SJCRH30 (cell line): ENCODE data around the gene SLC16A1. TPM values are rescaled to one million over a fixed set of nuclear protein-coding genes. Genes with fewer than 3 reads are reported as not detected.

Experiments
- DNase-seq, 2 experiments: peaks; one replicate each; pipeline ENCODE4 v3.0.0-alpha.2; 2015 to 2020
- H3K27ac ChIP-seq: fragments of 250-450 bp; sonication (Bioruptor Pico); 2 replicates; pipeline ENCODE4 v1.5.1; 2020; ENCODE audit warnings: mild to moderate bottlenecking, moderate library complexity
- H3K27me3 ChIP-seq: fragments of 250-450 bp; sonication (Bioruptor Pico); 2 replicates; pipeline ENCODE4 v1.5.1; 2020; ENCODE audit warnings: mild to moderate bottlenecking, moderate library complexity
- H3K36me3 ChIP-seq: fragments of 250-450 bp; sonication (Bioruptor Pico); 2 replicates; pipeline ENCODE4 v1.5.1; 2020; ENCODE audit warnings: mild to moderate bottlenecking, moderate library complexity
- H3K4me1 ChIP-seq: fragments of 250-450 bp; sonication (Bioruptor Pico); 2 replicates; pipeline ENCODE4 v1.5.1; 2020; ENCODE audit warnings: mild to moderate bottlenecking, moderate library complexity
- H3K4me3 ChIP-seq: fragments of 250-450 bp; sonication (Bioruptor Pico); 2 replicates; pipeline ENCODE4 v1.5.1; 2020; ENCODE audit warnings: mild to moderate bottlenecking, moderate library complexity
- H3K9me3 ChIP-seq: fragments of 250-450 bp; sonication (Bioruptor Pico); replicated peaks from 2 replicates; pipeline ENCODE4 v1.5.1; 2020; ENCODE audit warnings: mild to moderate bottlenecking, moderate library complexity
- total RNA-seq: library from RNA; depleted of rRNA; stranded (reverse); fragments of >200 nt; shearing (Covaris generic); gene quantifications from 2 replicates; pipeline ENCODE4 v1.2.3, GENCODE V29; 2014

The SLC16A1 gene
- total RNA-seq, 1 experiment from 2014 or later = 153 TPM

GRCh38 chr1:112954017-112954650 is 1.9 kb downstream of the SLC16A1 start:
- Histone ChIP-seq H3K27me3 (no peaks in the 10 kb centered on the region), H3K4me3 (peak overlapping the region; percentile 87), H3K4me1 (no peaks in the 10 kb centered on the region), H3K9me3 (no peaks in the 10 kb centered on the region), H3K27ac (no peak overlapping the region), H3K36me3 (peaks cover 6% of the 10 kb centered on the region)
- DNase-seq = no peak

- Histone ChIP-seq H3K9me3 (no peaks in the 10 kb centered on the region), H3K27ac (no peak overlapping the region), H3K4me1 (no peaks in the 10 kb centered on the region), H3K4me3 (no peak overlapping the region), H3K27me3 (no peaks in the 10 kb centered on the region), H3K36me3 (peaks cover 10% of the 10 kb centered on the region)
- no peak for DNase-seq
Observed at GRCh38 chr1:112950426-112950825, 5.6 kb downstream of the SLC16A1 start.

GRCh38 chr1:112946683-112947082 is 9.3 kb downstream of the SLC16A1 start:
- DNase-seq = no peak
- Histone ChIP-seq H3K4me3 (no peak overlapping the region), H3K36me3 (peaks cover 17% of the 10 kb centered on the region), H3K27ac (no peak overlapping the region), H3K4me1 (no peaks in the 10 kb centered on the region), H3K9me3 (no peaks in the 10 kb centered on the region), H3K27me3 (no peaks in the 10 kb centered on the region)

GRCh38 chr1:112939810-112940209 is 16.2 kb downstream of the SLC16A1 start:
- Histone ChIP-seq H3K4me1 (peaks cover 15% of the 10 kb centered on the region), H3K27me3 (no peaks in the 10 kb centered on the region), H3K36me3 (peaks cover 4% of the 10 kb centered on the region), H3K4me3 (no peak overlapping the region), H3K9me3 (no peaks in the 10 kb centered on the region), H3K27ac (no peak overlapping the region)
- no peak for DNase-seq

DNA sequence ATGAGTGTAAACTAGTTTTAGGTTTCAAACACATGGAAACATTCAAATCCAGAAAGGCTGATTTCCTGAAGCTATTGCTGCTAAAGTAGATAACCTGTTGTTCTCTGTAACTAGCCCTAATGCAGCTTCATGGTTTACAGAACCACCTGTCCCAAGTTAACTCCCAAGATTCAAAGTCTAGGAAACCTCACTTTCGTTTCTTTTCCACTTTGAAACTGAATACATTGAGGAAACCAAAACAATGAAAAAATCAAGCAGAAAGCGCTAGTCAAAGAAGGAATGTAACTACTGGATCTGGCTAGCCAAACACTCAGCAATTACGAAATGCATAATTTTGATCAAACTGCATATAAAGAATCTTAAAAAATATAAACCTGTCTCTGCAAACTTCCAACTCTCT is 17.8 kb downstream of the SLC16A1 start:
- peak in 1 of 2 experiments; percentile 44 for DNase-seq
- no peaks in the 10 kb centered on the region for H3K27me3 ChIP-seq
- no peak overlapping the region for H3K27ac ChIP-seq
- no peaks in the 10 kb centered on the region for H3K9me3 ChIP-seq
- H3K4me3 ChIP-seq = no peak overlapping the region
- peaks cover 15% of the 10 kb centered on the region for H3K4me1 ChIP-seq
- H3K36me3 ChIP-seq = peaks cover under 1% of the 10 kb centered on the region; the same call in 1 of the 2 replicates

- peak in 1 of 2 experiments; percentile 48 for DNase-seq
- H3K4me1 ChIP-seq = peaks cover 15% of the 10 kb centered on the region
- H3K4me3 ChIP-seq = no peak overlapping the region
Observed at GRCh38 chr1:112937495-112937894, 18.5 kb downstream of the SLC16A1 start.

DNA sequence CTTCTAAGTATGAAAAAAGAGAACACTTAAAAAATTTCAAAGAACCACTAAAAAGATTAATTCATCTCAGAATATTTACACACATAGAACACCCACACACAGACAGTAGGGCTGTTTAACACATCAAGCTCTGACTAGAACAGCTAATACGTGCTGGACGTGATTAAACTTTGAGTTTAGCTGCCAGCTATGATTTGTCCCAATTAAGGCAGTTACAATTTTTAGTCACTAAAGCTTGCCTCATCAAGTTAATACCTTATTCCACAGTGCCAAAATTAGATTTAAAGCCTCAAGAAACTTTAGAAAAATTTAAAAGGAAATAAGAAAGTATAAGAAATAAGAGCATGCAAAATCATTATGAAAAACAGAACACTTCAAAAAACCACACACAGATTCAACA is 18.9 kb downstream of the SLC16A1 start:
- no peaks in the 10 kb centered on the region for H3K27me3 ChIP-seq
- no peaks in the 10 kb centered on the region for H3K9me3 ChIP-seq
- peaks cover 15% of the 10 kb centered on the region for H3K4me1 ChIP-seq
- H3K4me3 ChIP-seq = no peak overlapping the region
- no peak for DNase-seq
- H3K27ac ChIP-seq = no peak overlapping the region
- no peaks in the 10 kb centered on the region for H3K36me3 ChIP-seq

More at GRCh38 chr1:112937495-112937894, 18.5 kb downstream of the SLC16A1 start:
- no peaks in the 10 kb centered on the region for H3K27me3 ChIP-seq
- no peak overlapping the region for H3K27ac ChIP-seq
- no peaks in the 10 kb centered on the region for H3K9me3 ChIP-seq
- H3K36me3 ChIP-seq = no peaks in the 10 kb centered on the region

DNA sequence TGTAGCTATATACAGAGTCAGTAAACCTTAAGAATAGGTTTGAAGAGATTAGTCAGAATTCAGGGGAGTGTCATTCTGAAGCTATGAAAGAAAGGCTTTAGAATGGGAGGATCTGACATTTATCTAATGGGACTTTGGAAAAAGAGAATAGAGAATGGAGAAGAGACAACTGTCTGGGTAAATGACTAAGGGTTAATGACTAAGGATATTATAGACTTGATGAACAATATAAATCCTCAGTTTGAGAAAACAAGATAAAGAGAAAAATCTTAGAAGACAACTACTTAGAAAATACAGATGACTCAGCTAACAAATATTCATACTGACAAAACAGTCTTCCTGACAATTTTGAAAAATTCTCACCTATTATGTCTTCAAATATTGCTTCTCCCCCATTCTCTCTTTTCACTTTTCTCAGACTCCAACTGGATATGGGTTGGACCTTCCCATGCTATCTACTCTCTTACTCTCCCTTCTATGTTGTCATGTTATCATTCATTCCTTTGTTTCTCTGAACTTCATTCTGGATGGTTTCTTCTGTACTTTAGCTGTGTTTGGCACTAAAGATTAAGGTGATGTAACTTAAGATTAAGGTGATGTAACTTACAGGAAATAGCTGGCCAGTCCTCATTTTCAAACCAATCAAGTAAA is 20.4 kb downstream of the SLC16A1 start:
- H3K4me1 ChIP-seq = peaks cover 15% of the 10 kb centered on the region
- H3K4me3 ChIP-seq = no peak overlapping the region
- no peak overlapping the region for H3K27ac ChIP-seq
- no peaks in the 10 kb centered on the region for H3K27me3 ChIP-seq
- DNase-seq = no peak
- H3K9me3 ChIP-seq = no peaks in the 10 kb centered on the region
- H3K36me3 ChIP-seq = no peaks in the 10 kb centered on the region

DNA sequence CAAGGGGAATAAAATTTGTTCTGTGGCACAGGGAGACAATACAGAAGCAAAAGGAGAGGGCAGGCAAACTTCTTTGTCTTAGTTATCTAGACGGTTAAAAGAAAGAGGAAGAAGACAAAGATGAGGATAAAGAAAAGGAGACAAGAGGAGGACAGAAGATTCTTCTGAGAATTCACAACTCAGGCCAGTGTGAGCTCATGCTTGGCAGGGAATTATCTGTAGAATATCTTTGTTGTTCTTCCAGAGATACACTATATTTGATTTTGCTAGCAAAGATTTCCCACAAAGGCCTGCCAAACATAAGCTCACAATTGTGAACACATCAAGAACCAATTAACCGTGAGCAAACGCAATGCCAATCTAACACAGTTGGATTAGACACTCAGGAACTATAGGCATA is 21.4 kb downstream of the SLC16A1 start:
- Histone ChIP-seq H3K27me3 (no peaks in the 10 kb centered on the region), H3K36me3 (no peaks in the 10 kb centered on the region), H3K4me3 (no peak overlapping the region), H3K27ac (no peak overlapping the region), H3K9me3 (no peaks in the 10 kb centered on the region), H3K4me1 (peaks cover 15% of the 10 kb centered on the region)
- no peak for DNase-seq

DNA sequence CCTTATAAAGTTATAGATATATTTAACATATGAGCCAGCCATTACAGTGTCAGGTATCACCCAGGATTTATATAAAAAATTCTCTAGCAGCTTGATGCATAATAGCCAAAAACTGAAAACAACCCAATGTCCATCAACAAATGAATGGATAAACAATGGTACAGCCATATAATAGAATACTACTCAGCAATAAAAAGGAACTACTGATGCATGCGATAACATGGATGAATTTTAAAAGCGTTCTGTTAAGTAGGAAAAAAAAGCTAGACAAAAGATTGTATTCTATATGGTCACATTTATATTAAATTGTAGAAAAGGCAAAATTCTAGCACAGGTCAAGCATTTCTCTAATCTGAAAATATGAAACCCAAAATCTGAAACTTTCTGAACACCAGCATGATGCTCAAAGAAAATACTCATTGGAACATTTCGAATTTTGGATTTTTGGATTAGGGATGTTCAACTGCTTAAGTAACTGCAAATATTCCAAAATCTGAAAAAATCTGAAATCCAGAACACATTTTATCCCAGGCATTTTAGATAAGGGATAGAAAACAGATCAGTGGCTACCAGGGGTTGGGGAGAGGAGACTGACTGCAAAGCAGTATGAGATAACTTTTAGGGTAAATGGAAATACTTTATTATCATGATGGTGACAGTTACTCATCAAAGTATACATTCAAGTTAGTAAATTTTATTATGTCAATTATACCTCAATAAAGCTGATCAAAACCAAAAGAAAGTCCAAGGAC is 22.0 kb downstream of the SLC16A1 start:
- Histone ChIP-seq H3K27ac (no peak overlapping the region), H3K27me3 (no peaks in the 10 kb centered on the region), H3K4me3 (no peak overlapping the region), H3K9me3 (no peaks in the 10 kb centered on the region), H3K4me1 (peaks cover 15% of the 10 kb centered on the region), H3K36me3 (0 out of 2 replicates have a peak, but pooled peaks cover 4% of the 10 kb centered on the region)
- no peak for DNase-seq

GRCh38 chr1:112929979-112930378 is 26.0 kb downstream of the SLC16A1 start:
- H3K27ac ChIP-seq = no peak overlapping the region
- H3K27me3 ChIP-seq = no peaks in the 10 kb centered on the region
- H3K4me1 ChIP-seq = no peaks in the 10 kb centered on the region
- H3K9me3 ChIP-seq = no peaks in the 10 kb centered on the region
- H3K36me3 ChIP-seq = peaks cover 29% of the 10 kb centered on the region
- DNase-seq = no peak
- no peak overlapping the region for H3K4me3 ChIP-seq

DNA sequence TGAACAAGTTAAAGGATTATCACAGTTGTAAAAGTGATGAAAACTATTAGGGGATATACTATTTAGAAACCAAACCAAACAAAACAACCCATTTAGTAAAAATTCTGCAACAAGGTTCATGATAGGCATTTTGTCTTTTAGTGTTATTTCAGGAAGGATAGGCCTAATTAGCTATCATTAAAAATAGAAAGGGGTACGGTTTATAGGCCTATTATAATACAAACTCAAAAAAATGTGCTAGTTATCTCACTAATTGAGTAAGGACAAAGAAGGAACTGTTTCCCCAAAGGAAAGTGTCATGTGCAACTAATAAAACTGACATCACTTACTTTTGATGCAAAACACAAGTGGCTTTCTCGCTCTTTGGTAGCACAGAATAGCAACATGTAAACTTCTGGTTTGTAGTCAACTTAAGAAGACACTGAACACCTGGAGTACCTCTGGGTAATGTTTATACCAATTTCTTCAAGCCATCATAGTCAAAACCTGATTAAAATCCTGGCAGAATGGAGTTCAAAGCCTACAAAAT is 28.5 kb downstream of the SLC16A1 start:
- Histone ChIP-seq H3K9me3 (no peaks in the 10 kb centered on the region), H3K4me1 (no peaks in the 10 kb centered on the region; the same call in 1 of the 2 replicates), H3K27me3 (no peaks in the 10 kb centered on the region), H3K4me3 (no peak overlapping the region), H3K27ac (no peak overlapping the region), H3K36me3 (peaks cover 48% of the 10 kb centered on the region)
- DNase-seq = no peak

- Histone ChIP-seq H3K27ac (no peak overlapping the region), H3K9me3 (no peaks in the 10 kb centered on the region), H3K27me3 (no peaks in the 10 kb centered on the region)
Observed at GRCh38 chr1:112926858-112927257, 29.1 kb downstream of the SLC16A1 start.

DNA sequence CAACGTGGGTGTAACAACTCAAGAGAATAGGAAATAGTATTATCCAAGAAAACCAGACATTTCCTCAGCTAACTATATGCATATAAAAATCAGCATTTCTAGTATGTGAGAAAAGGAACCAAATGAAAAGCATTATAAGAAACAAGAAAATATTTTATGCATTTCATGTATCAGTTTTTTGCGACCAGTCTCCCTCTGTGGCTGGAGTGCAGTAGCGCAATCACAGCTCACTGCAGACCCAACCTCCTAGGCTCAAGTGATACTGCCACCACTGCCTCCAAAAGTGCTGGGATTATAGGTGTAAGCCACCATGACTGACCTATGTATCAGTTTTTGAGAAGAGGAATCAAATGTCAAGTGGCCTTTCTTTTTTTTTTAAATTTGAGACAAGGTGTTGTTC is 31.0 kb downstream of the SLC16A1 start:
- Histone ChIP-seq H3K4me3 (no peak overlapping the region), H3K4me1 (no peaks in the 10 kb centered on the region; the same call in 1 of the 2 replicates), H3K27me3 (no peaks in the 10 kb centered on the region), H3K36me3 (peaks cover 69% of the 10 kb centered on the region), H3K27ac (no peak overlapping the region), H3K9me3 (no peaks in the 10 kb centered on the region)
- DNase-seq = no peak

More at GRCh38 chr1:112926858-112927257, 29.1 kb downstream of the SLC16A1 start:
- peaks cover 54% of the 10 kb centered on the region for H3K36me3 ChIP-seq
- DNase-seq = no peak
- no peaks in the 10 kb centered on the region; the same call in 1 of the 2 replicates for H3K4me1 ChIP-seq
- no peak overlapping the region for H3K4me3 ChIP-seq

DNA sequence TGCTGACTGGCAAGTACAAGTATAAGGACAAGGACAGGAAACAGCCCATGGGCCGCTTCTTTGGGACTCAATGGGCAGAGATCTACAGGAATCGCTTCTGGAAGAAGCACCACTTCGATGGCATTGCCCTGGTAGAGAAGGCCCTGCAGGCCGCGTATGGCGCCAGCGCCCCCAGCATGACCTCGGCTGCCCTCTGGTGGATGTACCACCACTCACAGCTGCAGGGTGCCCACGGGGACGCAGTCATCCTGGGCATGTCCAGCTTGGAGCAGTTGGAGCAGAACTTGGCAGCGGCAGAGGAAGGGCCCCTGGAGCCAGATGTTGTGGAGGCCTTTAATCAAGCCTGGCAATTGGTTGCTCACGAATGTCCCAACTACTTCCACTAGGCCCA is 32.0 kb downstream of the SLC16A1 start:
- Histone ChIP-seq H3K9me3 (no peaks in the 10 kb centered on the region), H3K36me3 (peaks cover 70% of the 10 kb centered on the region), H3K4me3 (no peak overlapping the region), H3K4me1 (no peaks in the 10 kb centered on the region; the same call in 1 of the 2 replicates), H3K27me3 (no peaks in the 10 kb centered on the region), H3K27ac (no peak overlapping the region)
- DNase-seq = no peak
